Measurements from ENCODE around the gene GBP7. TPM values are rescaled to one million over a fixed set of nuclear protein-coding genes. Genes with fewer than 3 reads are reported as not detected.

The GBP7 gene
- total RNA-seq, 1 donor from 2014 or later = not detected

GRCh38 chr1:89114662-89115061 is 61.1 kb downstream of the GBP7 start:
- Histone ChIP-seq H3K27me3 (no peaks in the 10 kb centered on the region), H2AFZ (replicated peaks) (no peak overlapping the region), H4K20me1 (ENCODE audit: low read depth) (no peaks in the 10 kb centered on the region), H3F3A (ENCODE audit: low read depth) (no peaks in the 10 kb centered on the region), H3K4me2 (no peak overlapping the region), H3K79me2 (ENCODE audit: low read depth) (no peaks in the 10 kb centered on the region), H3K9me3 (ENCODE audit: low read depth) (no peaks in the 10 kb centered on the region), H3K36me3 (no peaks in the 10 kb centered on the region), H3K4me3 (no peak overlapping the region), H3K27ac (no peak overlapping the region), H3K9ac (no peak overlapping the region), H3K4me1 (no peaks in the 10 kb centered on the region)
- DNase-seq (ENCODE audit: low spot score) = no peak
- H3K4me1 Mint-ChIP-seq = no peaks in the 10 kb centered on the region
- no peak overlapping the region for H3K4me3 Mint-ChIP-seq
- no peaks in the 10 kb centered on the region for H3K36me3 Mint-ChIP-seq
- no peaks in the 10 kb centered on the region for H3K27me3 Mint-ChIP-seq (ENCODE audit: insufficient read depth, low read depth)
- H3K27ac Mint-ChIP-seq = no peak overlapping the region
- no peaks in the 10 kb centered on the region for H3K9me3 Mint-ChIP-seq
- TF ChIP-seq EZH2 (IDR thresholded peaks at IDR 0.05) = no peak
- TF ChIP-seq EZH2phosphoT487 (IDR thresholded peaks at IDR 0.05) = no peak
- no peak for TF ChIP-seq CTCF (IDR thresholded peaks at IDR 0.05)

DNA sequence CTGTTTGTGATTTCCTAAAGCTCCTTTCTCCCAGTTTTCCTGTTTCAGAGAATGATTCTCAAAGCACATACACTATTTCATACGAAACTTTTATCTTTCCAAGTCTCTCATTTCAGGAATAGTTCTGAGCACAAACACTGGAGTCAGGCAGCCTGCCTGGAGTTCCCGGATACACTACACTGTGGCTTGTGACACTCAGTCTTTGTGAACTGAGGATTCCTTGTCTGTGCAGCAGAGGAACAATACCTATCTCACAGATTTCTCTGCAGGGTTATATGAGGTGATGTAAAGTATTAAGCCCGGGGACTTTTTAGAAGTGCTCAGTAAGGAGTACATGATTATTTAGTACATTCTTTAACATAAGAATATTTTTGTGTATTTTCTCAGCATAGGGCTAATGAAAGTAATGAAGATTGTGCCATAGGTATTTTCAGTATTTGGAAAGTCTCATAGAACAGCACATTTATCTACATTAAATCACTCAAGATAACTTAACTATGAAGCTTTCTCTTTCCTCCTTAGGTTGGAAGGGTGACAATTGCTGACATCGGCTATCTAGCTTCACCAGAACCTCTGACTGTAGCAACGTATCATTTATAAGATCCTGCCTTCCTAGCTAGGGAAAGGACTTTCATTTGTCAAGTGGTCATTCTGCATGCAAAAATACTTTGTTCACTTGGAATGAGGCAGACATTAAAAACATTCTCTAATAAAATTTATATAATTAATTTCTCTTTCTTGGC is 62.8 kb downstream of the GBP7 start:
- Mint-ChIP-seq H3K9me3 (no peaks in the 10 kb centered on the region), H3K27ac (no peak overlapping the region), H3K27me3 (ENCODE audit: insufficient read depth, low read depth) (no peaks in the 10 kb centered on the region), H3K4me3 (no peak overlapping the region), H3K4me1 (no peaks in the 10 kb centered on the region), H3K36me3 (no peaks in the 10 kb centered on the region)
- H3K27ac ChIP-seq = no peak overlapping the region
- no peaks in the 10 kb centered on the region for H3F3A ChIP-seq (ENCODE audit: low read depth)
- H3K4me2 ChIP-seq = no peak overlapping the region
- no peaks in the 10 kb centered on the region for H3K36me3 ChIP-seq
- no peaks in the 10 kb centered on the region for H4K20me1 ChIP-seq (ENCODE audit: low read depth)
- no peak overlapping the region for H3K9ac ChIP-seq
- no peak overlapping the region for H3K4me3 ChIP-seq
- no peaks in the 10 kb centered on the region for H3K27me3 ChIP-seq
- DNase-seq (ENCODE audit: low spot score) = no peak
- H3K4me1 ChIP-seq = no peaks in the 10 kb centered on the region
- no peaks in the 10 kb centered on the region for H3K9me3 ChIP-seq (ENCODE audit: low read depth)
- H3K79me2 ChIP-seq (ENCODE audit: low read depth) = no peaks in the 10 kb centered on the region
- TF ChIP-seq CTCF (IDR thresholded peaks at IDR 0.05) (no peak), EZH2phosphoT487 (IDR thresholded peaks at IDR 0.05) (no peak), EZH2 (IDR thresholded peaks at IDR 0.05) (no peak)
- peak overlapping the region; percentile 86 for H2AFZ ChIP-seq (replicated peaks)

DNA sequence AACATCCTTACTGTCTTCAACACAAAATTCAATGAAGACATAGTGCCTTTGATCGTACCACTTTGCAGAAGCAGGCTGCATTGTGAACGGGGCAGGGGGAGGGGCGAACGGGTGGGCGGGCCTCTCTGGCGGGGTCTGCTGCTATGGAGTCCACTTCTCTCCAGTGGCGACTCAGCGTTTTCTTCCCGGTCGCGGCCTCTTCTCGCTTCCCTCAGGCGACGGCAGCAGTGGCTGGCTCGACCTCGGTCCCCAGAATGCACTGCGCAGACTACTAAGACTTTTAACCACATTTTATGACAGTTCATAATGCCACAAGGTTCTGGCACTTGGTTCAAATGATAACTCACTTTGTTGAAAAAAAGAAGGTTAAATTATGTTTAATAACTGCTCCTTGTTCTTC is 71.1 kb downstream of the GBP7 start:
- Histone ChIP-seq H3K79me2 (ENCODE audit: low read depth) (no peaks in the 10 kb centered on the region), H2AFZ (replicated peaks) (no peak overlapping the region), H3K36me3 (no peaks in the 10 kb centered on the region), H3K4me3 (no peak overlapping the region), H3K4me1 (peaks cover 7% of the 10 kb centered on the region), H3K9me3 (ENCODE audit: low read depth) (no peaks in the 10 kb centered on the region), H3K27me3 (no peaks in the 10 kb centered on the region), H3K27ac (no peak overlapping the region), H3K9ac (no peak overlapping the region), H4K20me1 (ENCODE audit: low read depth) (no peaks in the 10 kb centered on the region), H3F3A (ENCODE audit: low read depth) (no peaks in the 10 kb centered on the region), H3K4me2 (no peak overlapping the region)
- no peak for DNase-seq (ENCODE audit: low spot score)
- Mint-ChIP-seq H3K27ac (no peak overlapping the region), H3K4me3 (no peak overlapping the region), H3K27me3 (ENCODE audit: insufficient read depth, low read depth) (no peaks in the 10 kb centered on the region), H3K9me3 (no peaks in the 10 kb centered on the region), H3K4me1 (no peaks in the 10 kb centered on the region), H3K36me3 (no peaks in the 10 kb centered on the region)
- TF ChIP-seq CTCF (IDR thresholded peaks at IDR 0.05) (no peak), EZH2phosphoT487 (IDR thresholded peaks at IDR 0.05) (no peak), EZH2 (IDR thresholded peaks at IDR 0.05) (no peak)
